Neural cell (in vitro differentiated cells): Measurements from ENCODE around the gene KRT85. TPM values are rescaled to one million over a fixed set of nuclear protein-coding genes. Genes with fewer than 3 reads are reported as not detected.

ENCODE experiments used
- H2AFZ ChIP-seq: fragments of 200-600, 300-800 bp; sonication (generic), shearing (Covaris generic); 2 replicates; pipeline ENCODE4 v1.6.0; 2014; ENCODE audit warnings: low read depth, mild to moderate bottlenecking, antibody characterized with exemption, low read length, moderate library complexity
- H3F3A ChIP-seq: fragments of 200-600 bp; shearing (Covaris generic); 2 replicates; pipeline ENCODE4 v1.6.1; 2016; ENCODE audit warnings: mild to moderate bottlenecking, moderate library complexity, mixed read lengths, antibody characterized with exemption, low read length; ENCODE audit not compliant: insufficient read depth, poor library complexity, severe bottlenecking
- H3K27ac ChIP-seq: fragments of 200-600, 300-800 bp; sonication (generic), shearing (Covaris generic); 2 replicates; pipeline ENCODE4 v1.5.1; 2014; ENCODE audit warnings: mild to moderate bottlenecking, low read length, moderate library complexity
- H3K27me3 ChIP-seq: fragments of 300-800, 200-600 bp; sonication (generic), shearing (Covaris generic); 2 replicates; pipeline ENCODE4 v1.6.0; 2014; ENCODE audit warnings: mild to moderate bottlenecking, low read depth, low read length, moderate library complexity; ENCODE audit not compliant: insufficient read depth
- H3K36me3 ChIP-seq: fragments of 300-800, 200-600 bp; sonication (generic), shearing (Covaris generic); 2 replicates; pipeline ENCODE4 v1.5.1; 2014; ENCODE audit warnings: mild to moderate bottlenecking, antibody characterized with exemption, low read length, moderate library complexity; ENCODE audit not compliant: insufficient read depth
- H3K4me2 ChIP-seq: fragments of 300-800, 200-600 bp; sonication (generic), shearing (Covaris generic); 2 replicates; pipeline ENCODE4 v1.6.0; 2014; ENCODE audit warnings: mild to moderate bottlenecking, low read length
- H3K4me3 ChIP-seq: fragments of 300-800, 200-600 bp; sonication (generic), shearing (Covaris generic); 2 replicates; pipeline ENCODE4 v1.5.1; 2014; ENCODE audit warnings: mild to moderate bottlenecking, low read length, moderate library complexity
- H3K79me2 ChIP-seq: fragments of 200-600 bp; shearing (Covaris generic); replicated peaks from 2 replicates; pipeline ENCODE4 v1.6.0; 2014; ENCODE audit warnings: mild to moderate bottlenecking, low read length, moderate library complexity; ENCODE audit not compliant: insufficient read depth
- H3K9ac ChIP-seq: fragments of 300-800, 200-600 bp; sonication (generic), shearing (Covaris generic); 2 replicates; pipeline ENCODE4 v1.6.1; 2016; ENCODE audit warnings: mild to moderate bottlenecking, low read length, mixed read lengths
- H3K9me2 ChIP-seq: fragments of 200-600 bp; shearing (Covaris generic); 2 replicates; pipeline ENCODE4 v1.6.1; 2016; ENCODE audit warnings: mild to moderate bottlenecking, low read length, mixed read lengths; ENCODE audit not compliant: insufficient read depth
- H3K9me3 ChIP-seq: fragments of 200-600, 300-800 bp; sonication (generic), shearing (Covaris generic); 2 replicates; pipeline ENCODE4 v1.6.1; 2016; ENCODE audit warnings: mild to moderate bottlenecking, mixed run types, low read length, moderate library complexity, mixed read lengths
- H4K20me1 ChIP-seq: fragments of 200-600 bp; shearing (Covaris generic); 2 replicates; pipeline ENCODE4 v1.6.1; 2016; ENCODE audit warnings: mild to moderate bottlenecking, mixed run types; ENCODE audit not compliant: insufficient read depth
- CTCF ChIP-seq: fragments of 450-650 bp; IDR thresholded peaks from 2 replicates; pipeline ENCODE4 v1.5.1; 2014; ENCODE audit warnings: antibody characterized with exemption, mild to moderate bottlenecking, moderate library complexity; ENCODE audit not compliant: poor library complexity, severe bottlenecking
- EP300 ChIP-seq: fragments of 450-650 bp; conservative IDR thresholded peaks from 2 replicates; pipeline ENCODE4 v1.6.1; 2014; ENCODE audit warnings: antibody characterized with exemption, mild to moderate bottlenecking, moderate library complexity; ENCODE audit not compliant: poor library complexity, severe bottlenecking
- EZH2 ChIP-seq: fragments of 200-600, 300-800 bp; shearing (Covaris generic), sonication (generic); IDR thresholded peaks from 2 replicates; pipeline ENCODE4 v1.6.1; 2014; ENCODE audit warnings: antibody characterized with exemption, low read length, borderline replicate concordance, mild to moderate bottlenecking; ENCODE audit not compliant: insufficient read depth, poor library complexity, severe bottlenecking
- MXI1 ChIP-seq: fragments of 450-650 bp; conservative IDR thresholded peaks from 2 replicates; pipeline ENCODE4 v1.6.1; 2014; ENCODE audit warnings: antibody characterized with exemption, mild to moderate bottlenecking; ENCODE audit not compliant: poor library complexity, severe bottlenecking
- POLR2AphosphoS5 ChIP-seq: IDR thresholded peaks from 2 replicates; pipeline ENCODE4 v1.6.1; 2012
- RAD21 ChIP-seq: fragments of 450-650 bp; conservative IDR thresholded peaks from 2 replicates; pipeline ENCODE4 v1.6.1; 2014; ENCODE audit warnings: antibody characterized with exemption, mild to moderate bottlenecking, moderate library complexity
- REST ChIP-seq: IDR thresholded peaks from 2 replicates; pipeline ENCODE4 v1.6.1; 2012; ENCODE audit warnings: borderline replicate concordance
- SMC3 ChIP-seq: fragments of 450-650 bp; conservative IDR thresholded peaks from 2 replicates; pipeline ENCODE4 v1.6.1; 2014; ENCODE audit warnings: antibody characterized with exemption, mild to moderate bottlenecking, moderate library complexity; ENCODE audit not compliant: poor library complexity
- TAF1 ChIP-seq: IDR thresholded peaks from 2 replicates; pipeline ENCODE4 v1.6.1; 2012; ENCODE audit warnings: low read depth
- polyA plus RNA-seq: library from polyadenylated mRNA; depleted of rRNA; stranded (reverse); fragments of >200 nt; gene quantifications from 2 replicates; pipeline ENCODE4 v1.2.3, GENCODE V29; 2014

KRT85 gene
- polyA plus RNA-seq, 1 donor from 2014 or later, result not detected

- no peaks in the 10 kb centered on the region for H3F3A ChIP-seq
- no peaks in the 10 kb centered on the region for H3K27me3 ChIP-seq
- no peaks in the 10 kb centered on the region for H3K9me3 ChIP-seq
- no peak overlapping the region for H3K4me3 ChIP-seq
- H3K36me3 ChIP-seq, result no peaks in the 10 kb centered on the region
- H3K4me2 ChIP-seq, result no peak overlapping the region
- H3K27ac ChIP-seq, result no peak overlapping the region
- no peak for TF ChIP-seq MXI1
- TF ChIP-seq REST, result no peak
- no peaks in the 10 kb centered on the region for H4K20me1 ChIP-seq
- H3K79me2 ChIP-seq, result no peaks in the 10 kb centered on the region
- H3K9ac ChIP-seq, result no peak overlapping the region
- no peak overlapping the region for H2AFZ ChIP-seq
- no peaks in the 10 kb centered on the region for H3K9me2 ChIP-seq
Observed at GRCh38 chr12:52317468-52318052, 49.7 kb downstream of the KRT85 start.

GRCh38 chr12:52316701-52317100 lies 50.6 kb downstream of the KRT85 start:
- Histone ChIP-seq H3K36me3 (no peaks in the 10 kb centered on the region), H3K4me2 (no peak overlapping the region), H3K9me2 (no peaks in the 10 kb centered on the region), H3F3A (no peaks in the 10 kb centered on the region), H3K79me2 (no peaks in the 10 kb centered on the region), H3K9me3 (no peaks in the 10 kb centered on the region), H3K27ac (no peak overlapping the region), H4K20me1 (no peaks in the 10 kb centered on the region), H3K9ac (no peak overlapping the region), H2AFZ (no peak overlapping the region), H3K4me3 (no peak overlapping the region), H3K27me3 (no peaks in the 10 kb centered on the region)
- TF ChIP-seq SMC3 (no peak), EZH2 (no peak), MXI1 (no peak), CTCF (no peak), RAD21 (no peak), EP300 (no peak), TAF1 (no peak), REST (no peak), POLR2AphosphoS5 (no peak)
